Subcutaneous adipose tissue (tissue), 4 donors: Measurements from ENCODE around the gene LRRIQ3. TPM values are rescaled to one million over a fixed set of nuclear protein-coding genes. Genes with fewer than 3 reads are reported as not detected.

ENCODE experiments used
- total RNA-seq, 4 donors: library from RNA; depleted of rRNA; stranded (reverse); fragments of >200 nt; gene quantifications; one replicate each; pipeline ENCODE4 v1.1.0, GENCODE V29; 2016
- TF ChIP-seq, protein P1 (sequence below): fragments of 450-650 bp; IDR thresholded peaks from one replicate; pipeline ENCODE4 v1.5.1; 2016; ENCODE audit warnings: low read depth, mild to moderate bottlenecking, control low read depth, antibody characterized with exemption, moderate library complexity

LRRIQ3 gene
- total RNA-seq, 4 donors from 2014 or later: 0.75 to 2.0 (median 1.1) TPM

DNA sequence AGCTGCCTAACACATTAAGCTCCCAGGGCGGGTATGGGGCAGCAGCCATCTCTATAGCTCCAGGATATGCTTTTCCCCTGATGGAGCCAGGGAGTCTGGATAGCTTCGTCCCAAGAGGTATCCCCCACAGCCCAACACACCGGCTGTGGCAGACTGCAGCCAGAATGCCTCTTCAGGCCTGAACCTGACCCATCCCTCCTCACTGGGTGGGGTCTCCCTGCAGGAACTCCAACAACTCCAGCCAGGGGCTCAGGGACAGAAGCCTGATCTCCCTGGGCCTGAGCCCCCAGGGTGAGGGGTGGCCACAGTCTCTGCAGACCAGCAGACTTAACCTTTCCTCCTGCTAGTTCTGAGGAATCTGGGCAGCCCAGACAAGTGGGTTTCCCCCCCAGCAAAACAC is 159.9 kb downstream of the LRRIQ3 start:
- TF ChIP-seq, protein P1, sequence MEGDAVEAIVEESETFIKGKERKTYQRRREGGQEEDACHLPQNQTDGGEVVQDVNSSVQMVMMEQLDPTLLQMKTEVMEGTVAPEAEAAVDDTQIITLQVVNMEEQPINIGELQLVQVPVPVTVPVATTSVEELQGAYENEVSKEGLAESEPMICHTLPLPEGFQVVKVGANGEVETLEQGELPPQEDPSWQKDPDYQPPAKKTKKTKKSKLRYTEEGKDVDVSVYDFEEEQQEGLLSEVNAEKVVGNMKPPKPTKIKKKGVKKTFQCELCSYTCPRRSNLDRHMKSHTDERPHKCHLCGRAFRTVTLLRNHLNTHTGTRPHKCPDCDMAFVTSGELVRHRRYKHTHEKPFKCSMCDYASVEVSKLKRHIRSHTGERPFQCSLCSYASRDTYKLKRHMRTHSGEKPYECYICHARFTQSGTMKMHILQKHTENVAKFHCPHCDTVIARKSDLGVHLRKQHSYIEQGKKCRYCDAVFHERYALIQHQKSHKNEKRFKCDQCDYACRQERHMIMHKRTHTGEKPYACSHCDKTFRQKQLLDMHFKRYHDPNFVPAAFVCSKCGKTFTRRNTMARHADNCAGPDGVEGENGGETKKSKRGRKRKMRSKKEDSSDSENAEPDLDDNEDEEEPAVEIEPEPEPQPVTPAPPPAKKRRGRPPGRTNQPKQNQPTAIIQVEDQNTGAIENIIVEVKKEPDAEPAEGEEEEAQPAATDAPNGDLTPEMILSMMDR: no peak

DNA sequence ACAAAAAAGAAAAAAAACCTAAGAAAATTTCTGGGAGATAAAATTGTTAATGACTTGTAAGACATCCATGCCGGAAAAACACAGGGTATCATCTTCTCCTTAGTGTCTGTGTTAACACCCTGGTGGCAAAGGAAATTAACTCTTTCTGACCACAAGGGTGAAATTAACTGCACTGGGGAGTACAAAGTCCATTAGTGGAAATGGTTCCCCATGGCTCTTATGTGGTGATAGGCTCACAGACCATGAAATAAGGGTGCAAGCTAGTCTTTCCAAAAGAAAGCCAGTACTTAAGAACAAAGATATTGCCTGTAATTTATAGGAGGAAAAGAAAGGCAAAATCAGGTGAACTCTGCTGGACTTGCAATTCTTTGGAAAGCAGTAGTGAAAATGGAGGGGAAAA is 185.4 kb downstream of the LRRIQ3 start:
- TF ChIP-seq, protein P1: no peak

DNA sequence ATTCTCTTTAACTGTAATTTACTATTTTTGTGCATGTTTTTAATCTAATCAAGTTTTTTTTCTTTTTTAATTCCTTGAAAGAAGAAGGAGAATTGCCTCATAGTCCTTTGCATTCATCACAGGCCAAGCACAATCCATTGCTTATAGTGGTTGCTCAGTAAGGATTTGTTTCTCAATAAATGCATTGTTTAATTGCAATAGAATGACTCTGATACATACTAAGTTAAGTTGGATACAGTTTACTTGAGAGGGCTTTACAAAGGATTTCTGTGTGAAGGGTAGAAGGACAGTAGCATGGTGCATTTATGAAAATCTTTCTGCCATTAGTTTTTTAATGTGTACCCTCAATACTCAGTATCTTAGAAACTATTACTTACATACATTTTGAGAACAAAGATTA is 186.2 kb downstream of the LRRIQ3 start:
- TF ChIP-seq, protein P1: no peak

DNA sequence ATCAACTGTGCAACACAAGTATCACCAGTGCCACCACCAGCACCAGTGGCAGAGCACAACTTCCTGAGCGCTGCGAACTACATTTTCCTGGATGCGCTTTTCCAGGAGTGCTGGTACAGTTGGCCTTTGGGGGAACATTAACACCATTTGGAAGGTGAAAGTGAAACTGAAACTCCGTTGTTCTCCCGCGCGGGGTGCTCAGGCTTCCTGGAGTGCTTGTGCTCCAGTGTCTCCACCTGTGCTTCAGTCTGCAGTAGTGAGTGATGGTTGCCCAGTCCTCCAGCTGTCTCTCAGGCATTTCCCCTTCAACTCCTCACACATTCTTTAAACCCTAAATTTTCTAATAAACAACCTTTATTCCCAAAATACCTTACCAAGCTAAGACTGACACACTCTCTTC is 187.8 kb downstream of the LRRIQ3 start:
- TF ChIP-seq, protein P1: no peak

DNA sequence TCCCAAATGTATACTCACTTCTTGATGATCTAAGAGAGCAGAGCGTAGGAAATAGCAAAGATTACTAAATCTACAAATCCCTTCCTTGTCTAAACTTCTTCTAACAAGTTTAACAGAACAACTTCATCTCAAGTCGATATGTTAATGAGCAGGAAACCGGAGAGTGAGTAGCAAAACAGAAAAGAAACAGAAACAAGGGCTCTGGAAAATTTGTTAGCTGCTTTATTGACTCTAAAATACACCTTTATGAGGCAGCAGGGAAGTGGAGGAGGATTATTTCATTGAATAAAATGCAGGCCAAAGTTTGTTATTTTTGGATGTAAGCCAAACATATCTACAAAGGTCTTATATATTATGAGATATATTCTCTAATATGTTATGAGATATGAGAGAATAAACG is 192.4 kb downstream of the LRRIQ3 start:
- TF ChIP-seq, protein P1: no peak

DNA sequence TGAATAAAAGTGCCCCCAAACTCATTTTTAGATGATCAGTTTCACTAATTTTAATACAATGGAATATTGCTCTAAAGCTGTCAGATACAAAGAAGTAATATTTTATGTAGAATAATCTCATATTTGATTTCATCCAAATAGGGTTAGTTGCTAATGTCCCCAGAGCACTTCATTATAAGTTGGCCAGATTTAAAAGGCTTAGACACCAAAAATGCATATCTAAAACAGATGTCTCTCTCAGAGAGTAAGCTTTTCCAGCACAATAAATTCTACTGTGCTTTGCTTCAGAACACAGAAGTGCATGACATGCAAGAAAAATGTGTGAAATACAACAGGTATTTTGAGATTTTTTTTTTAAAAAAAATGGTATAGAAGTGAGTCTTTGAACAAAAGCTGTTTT is 194.2 kb downstream of the LRRIQ3 start:
- TF ChIP-seq, protein P1: no peak

DNA sequence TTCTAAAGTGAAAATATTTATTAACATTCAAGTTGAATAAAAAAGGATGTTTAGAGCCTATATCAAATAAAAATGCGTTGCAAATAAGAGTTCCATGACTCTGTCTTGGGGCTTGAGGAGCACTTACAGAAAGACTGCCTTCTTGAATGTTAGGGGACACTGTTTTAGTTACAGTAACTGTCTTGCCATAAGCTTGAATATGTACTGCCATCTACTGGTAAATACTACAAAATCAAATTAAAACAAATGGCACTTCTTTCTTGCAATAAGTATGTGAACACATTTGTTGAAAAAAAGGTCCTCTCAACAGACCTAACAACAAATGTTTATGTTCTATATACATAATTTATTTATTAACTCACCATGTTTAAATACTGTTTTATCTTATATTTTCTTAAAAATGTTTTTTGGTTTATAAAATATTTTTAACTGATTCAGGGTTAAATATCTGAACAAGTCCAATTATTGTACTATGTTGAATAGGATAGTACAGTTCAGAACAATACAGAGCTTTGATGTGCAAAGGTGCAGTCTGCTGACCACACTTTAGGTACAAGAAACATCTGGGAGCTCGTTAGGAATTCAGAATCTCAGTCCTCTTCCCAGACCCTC is 199.5 kb downstream of the LRRIQ3 start:
- TF ChIP-seq, protein P1: no peak
